Erythroblast (primary cell): ENCODE measurements around the gene HTD2.

ENCODE experiments used
- GATA1 ChIP-seq: IDR thresholded peaks from 2 replicates; pipeline ENCODE4 v1.6.1; 2011; ENCODE audit warnings: low read depth, mild to moderate bottlenecking, control low read depth, low read length, moderate library complexity
- POLR2A ChIP-seq: IDR thresholded peaks from 2 replicates; pipeline ENCODE4 v1.6.1; 2011; ENCODE audit warnings: mild to moderate bottlenecking, low read length

DNA sequence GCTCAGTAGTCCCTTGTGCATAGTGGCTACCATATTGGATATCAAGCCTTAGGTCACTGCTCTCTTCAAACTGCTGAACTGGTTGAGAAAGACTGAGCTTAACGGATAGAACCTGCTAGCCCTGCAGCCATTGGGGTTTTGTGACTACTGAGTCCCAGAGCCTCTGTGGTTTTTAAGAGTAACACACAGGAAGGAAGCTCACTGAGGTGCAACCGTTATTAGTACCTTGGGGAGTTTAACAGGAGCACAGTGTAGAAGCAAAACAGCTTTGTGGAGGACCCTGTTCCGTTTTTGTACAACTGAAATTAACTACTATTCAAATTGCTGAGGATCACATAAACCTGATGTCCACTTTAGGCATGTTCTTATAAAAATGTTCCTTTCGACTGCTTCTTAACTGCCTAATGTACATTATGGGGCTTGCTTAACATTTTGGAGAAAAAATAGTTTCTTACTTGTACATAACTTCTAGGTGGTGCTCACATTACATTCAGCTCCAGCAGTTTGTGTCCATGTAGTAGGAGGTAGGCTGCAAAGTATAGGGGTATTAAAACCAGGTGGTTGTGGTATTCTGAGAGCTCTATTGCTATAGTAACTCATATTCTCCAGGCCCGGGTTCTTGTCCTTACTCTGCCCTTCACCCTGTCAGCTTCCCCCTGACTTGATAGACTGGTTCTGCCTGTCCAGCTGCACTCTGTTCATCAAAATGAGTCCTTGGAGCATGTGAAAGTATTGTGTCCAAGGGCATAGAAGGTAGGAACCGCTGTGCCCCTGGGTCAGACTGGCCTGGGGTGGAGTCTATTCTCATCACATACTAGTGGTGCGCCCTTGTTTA is 43.7 kb downstream of the HTD2 start:
- TF ChIP-seq POLR2A = no peak
- TF ChIP-seq GATA1 = no peak
